ENCODE measurements around the gene MAX. TPM values are rescaled to one million over a fixed set of nuclear protein-coding genes. Genes with fewer than 3 reads are reported as not detected.

Gene MAX
- total RNA-seq, 4 donors from 2014 or later = 27.5 to 50.0 (median 37.2) TPM

GRCh38 chr14:65043893-65044595, 58.3 kb downstream of the MAX start:
- Histone ChIP-seq H3K27me3 (no peaks in the 10 kb centered on the region), H3K27ac (no peak overlapping the region), H3K9me3 (no peaks in the 10 kb centered on the region), H3K4me1 (peaks cover 8 to 20% of the 10 kb centered on the region in 2 donors), H3K36me3 (peaks cover 0 to 30% of the 10 kb centered on the region in 2 donors), H3K4me3 (no peak overlapping the region)
- TF ChIP-seq CTCF (IDR thresholded peaks at IDR 0.05 in 4 of 5, conservative IDR thresholded peaks at IDR 0.05 in 1 of 5) (no peak), POLR2A (IDR thresholded peaks at IDR 0.05) (no peak)
- in situ Hi-C loops (cut with MboI; ENCODE audit: low sequenced_read_pairs in 4 of 4) (no loop called here), intact Hi-C loops (cut with DNase I; ENCODE audit: low total_unique reads) (no loop called here)
- no peak for DNase-seq
- no peak for ATAC-seq

GRCh38 chr14:65042731-65043372, 59.5 kb downstream of the MAX start:
- Histone ChIP-seq H3K4me1 (peaks cover 8 to 16% of the 10 kb centered on the region in 2 donors), H3K4me3 (no peak overlapping the region), H3K27me3 (no peaks in the 10 kb centered on the region), H3K27ac (no peak overlapping the region), H3K9me3 (no peaks in the 10 kb centered on the region), H3K36me3 (peaks cover 0 to 30% of the 10 kb centered on the region in 2 donors)
- intact Hi-C loops (cut with DNase I; ENCODE audit: low total_unique reads) (no loop called here), in situ Hi-C loops (cut with MboI; ENCODE audit: low sequenced_read_pairs in 4 of 4) (no loop called here)
- ATAC-seq (no peak), DNase-seq (no peak)
- TF ChIP-seq POLR2A (IDR thresholded peaks at IDR 0.05) (no peak), CTCF (IDR thresholded peaks at IDR 0.05 in 4 of 5, conservative IDR thresholded peaks at IDR 0.05 in 1 of 5) (no peak)

GRCh38 chr14:65042296-65042695, 60.0 kb downstream of the MAX start:
- DNase-seq (no peak), ATAC-seq (no peak)
- intact Hi-C loops (cut with DNase I; ENCODE audit: low total_unique reads) = no loop called here
- Histone ChIP-seq H3K36me3 (peaks cover 0 to 30% of the 10 kb centered on the region in 2 donors), H3K27me3 (no peaks in the 10 kb centered on the region), H3K9me3 (no peaks in the 10 kb centered on the region), H3K4me1 (peaks cover 4 to 10% of the 10 kb centered on the region in 2 donors), H3K4me3 (no peak overlapping the region), H3K27ac (no peak overlapping the region)
- no peak for TF ChIP-seq POLR2A (IDR thresholded peaks at IDR 0.05)
- in situ Hi-C loops (cut with MboI; ENCODE audit: low sequenced_read_pairs in 4 of 4) = no loop called here

- peaks cover 0 to 30% of the 10 kb centered on the region in 2 donors for H3K36me3 ChIP-seq
Observed at GRCh38 chr14:65041434-65041915, 60.8 kb downstream of the MAX start.

More at GRCh38 chr14:65041434-65041915, 60.8 kb downstream of the MAX start:
- no peak overlapping the region for H3K4me3 ChIP-seq
- no peak for ATAC-seq
- DNase-seq = no peak
- H3K4me1 ChIP-seq = peaks cover 0 to 2% of the 10 kb centered on the region in 2 donors
- TF ChIP-seq CTCF (IDR thresholded peaks at IDR 0.05 in 4 of 5, conservative IDR thresholded peaks at IDR 0.05 in 1 of 5) (no peak), POLR2A (IDR thresholded peaks at IDR 0.05) (no peak)
- no peaks in the 10 kb centered on the region for H3K27me3 ChIP-seq
- intact Hi-C loops (cut with DNase I; ENCODE audit: low total_unique reads) (no loop called here), in situ Hi-C loops (cut with MboI; ENCODE audit: low sequenced_read_pairs in 4 of 4) (no loop called here)
- no peaks in the 10 kb centered on the region for H3K9me3 ChIP-seq
- no peak overlapping the region for H3K27ac ChIP-seq

All from gastrocnemius medialis (tissue), 4 donors.